WTC11 (cell line): ENCODE measurements around the gene DTX4. TPM values are rescaled to one million over a fixed set of nuclear protein-coding genes. Genes with fewer than 3 reads are reported as not detected.

Experiments used
- ATAC-seq: fragments of 200-7000 bp; cut with Tn5 transposase; 2 replicates; pipeline ENCODE4 v1.10.0; 2021; ENCODE audit warnings: mild to moderate bottlenecking, moderate library complexity
- CTCF ChIA-PET: fragments of 300-600 bp; sonication (Branson Sonifier 250); formaldehyde crosslinking; loops from one replicate; lab custom pipeline; 2021; ENCODE audit warnings: antibody characterized with exemption; lab: Charles Lee
- POLR2A ChIA-PET: fragments of 350-600 bp; sonication (Branson Sonifier 250); formaldehyde crosslinking; loops from one replicate; lab custom pipeline; 2021; ENCODE audit warnings: antibody characterized with exemption; lab: Charles Lee
- DNase-seq: peaks from one replicate; pipeline ENCODE4 v3.0.0; 2021; ENCODE audit warnings: low spot score
- H3K27ac Mint-ChIP-seq: 2 replicates; pipeline ENCODE4 v1.8.0; 2021; ENCODE audit warnings: mixed read lengths
- H3K27me3 Mint-ChIP-seq: 2 replicates; pipeline ENCODE4 v1.8.0; 2021; ENCODE audit warnings: low read depth, mild to moderate bottlenecking, moderate library complexity, mixed read lengths
- H3K36me3 Mint-ChIP-seq: 2 replicates; pipeline ENCODE4 v1.8.0; 2021; ENCODE audit warnings: mixed read lengths
- H3K4me1 Mint-ChIP-seq: 2 replicates; pipeline ENCODE4 v1.8.0; 2022; ENCODE audit warnings: mixed read lengths
- H3K4me3 Mint-ChIP-seq: 2 replicates; pipeline ENCODE4 v1.8.0; 2021; ENCODE audit warnings: mild to moderate bottlenecking, moderate library complexity, mixed read lengths
- H3K9me3 Mint-ChIP-seq: 2 replicates; pipeline ENCODE4 v1.8.0; 2021; ENCODE audit warnings: mixed read lengths
- AR ChIP-seq: fragments of 250-450 bp; sonication (Bioruptor Pico); IDR thresholded peaks from 2 replicates; pipeline ENCODE4 v1.9.0; 2021; ENCODE audit warnings: mild to moderate bottlenecking
- ATF1 ChIP-seq: sonication (generic); formaldehyde crosslinking; IDR thresholded peaks from 2 replicates; pipeline ENCODE4 v1.8.1; 2023; ENCODE audit warnings: mild to moderate bottlenecking, moderate library complexity, missing genetic modification reagents
- CREB1 ChIP-seq: sonication (generic); formaldehyde crosslinking; IDR thresholded peaks from 2 replicates; pipeline ENCODE4 v1.8.0; 2023; ENCODE audit warnings: mild to moderate bottlenecking, missing genetic modification reagents
- ETV6 ChIP-seq: sonication (generic); formaldehyde crosslinking; IDR thresholded peaks from 2 replicates; pipeline ENCODE4 v1.8.1; 2022; ENCODE audit warnings: mild to moderate bottlenecking, missing genetic modification reagents
- FOXJ3 ChIP-seq: sonication (generic); formaldehyde crosslinking; IDR thresholded peaks from 2 replicates; pipeline ENCODE4 v1.9.0; 2021; ENCODE audit warnings: missing genetic modification reagents, mild to moderate bottlenecking, borderline replicate concordance
- FOXP1 ChIP-seq: sonication (generic); formaldehyde crosslinking; IDR thresholded peaks from 2 replicates; pipeline ENCODE4 v1.8.0; 2022; ENCODE audit warnings: missing genetic modification reagents, mild to moderate bottlenecking, moderate library complexity, borderline replicate concordance
- GTF2I ChIP-seq: fragments of 250-450 bp; sonication (Bioruptor Pico); conservative IDR thresholded peaks from 2 replicates; pipeline ENCODE4 v1.4.0; 2021; ENCODE audit warnings: mild to moderate bottlenecking
- IRF2 ChIP-seq: sonication (generic); formaldehyde crosslinking; IDR thresholded peaks from 2 replicates; pipeline ENCODE4 v1.8.0; 2022; ENCODE audit warnings: low read depth, missing genetic modification reagents, borderline replicate concordance
- MAX ChIP-seq: sonication (generic); formaldehyde crosslinking; IDR thresholded peaks from 2 replicates; pipeline ENCODE4 v1.8.0; 2022; ENCODE audit warnings: mild to moderate bottlenecking, missing genetic modification reagents
- MYBL2 ChIP-seq: sonication (generic); formaldehyde crosslinking; IDR thresholded peaks from 2 replicates; pipeline ENCODE4 v1.8.1; 2023; ENCODE audit warnings: mild to moderate bottlenecking, moderate library complexity, missing genetic modification reagents
- NFYB ChIP-seq: sonication (generic); formaldehyde crosslinking; conservative IDR thresholded peaks from 2 replicates; pipeline ENCODE4 v1.8.0; 2022; ENCODE audit warnings: low read depth, missing genetic modification reagents
- SMAD4 ChIP-seq: sonication (generic); formaldehyde crosslinking; IDR thresholded peaks from 2 replicates; pipeline ENCODE4 v1.8.0; 2022; ENCODE audit warnings: mild to moderate bottlenecking, missing genetic modification reagents
- TCF7 ChIP-seq: sonication (generic); formaldehyde crosslinking; IDR thresholded peaks from 2 replicates; pipeline ENCODE4 v1.8.0; 2022; ENCODE audit warnings: mild to moderate bottlenecking, low read depth, missing genetic modification reagents, moderate library complexity
- TEAD4 ChIP-seq: sonication (generic); formaldehyde crosslinking; IDR thresholded peaks from 2 replicates; pipeline ENCODE4 v1.8.0; 2022; ENCODE audit warnings: mild to moderate bottlenecking, missing genetic modification reagents
- ZNF317 ChIP-seq: sonication (generic); formaldehyde crosslinking; IDR thresholded peaks from 2 replicates; pipeline ENCODE4 v1.8.1; 2023; ENCODE audit warnings: low read depth, mild to moderate bottlenecking, moderate library complexity, missing genetic modification reagents, borderline replicate concordance
- ZNF396 ChIP-seq: fragments of 250-450 bp; sonication (Bioruptor Pico); IDR thresholded peaks from 2 replicates; pipeline ENCODE4 v1.8.0; 2021; ENCODE audit warnings: mild to moderate bottlenecking, moderate library complexity, borderline replicate concordance
- ZNF423 ChIP-seq: fragments of 250-450 bp; sonication (Bioruptor Pico); IDR thresholded peaks from 2 replicates; pipeline ENCODE4 v2.1.2; 2022; ENCODE audit warnings: mild to moderate bottlenecking, moderate library complexity
- ZNF532 ChIP-seq: fragments of 250-450 bp; sonication (Bioruptor Pico); IDR thresholded peaks from 2 replicates; pipeline ENCODE4 v1.9.0; 2021; ENCODE audit warnings: mild to moderate bottlenecking, borderline replicate concordance
- ZNF671 ChIP-seq: fragments of 250-450 bp; sonication (Bioruptor Pico); IDR thresholded peaks from 2 replicates; pipeline ENCODE4 v1.8.0; 2021; ENCODE audit warnings: mild to moderate bottlenecking
- ZSCAN18 ChIP-seq: fragments of 250-450 bp; sonication (Bioruptor Pico); IDR thresholded peaks from 2 replicates; pipeline ENCODE4 v2.1.2; 2022; ENCODE audit warnings: mild to moderate bottlenecking, moderate library complexity
- total RNA-seq: library from RNA; stranded (reverse); gene quantifications from 3 replicates; pipeline ENCODE4 v1.2.3, GENCODE V29; 2021
- TF ChIP-seq, protein P1 (sequence below): sonication (generic); formaldehyde crosslinking; IDR thresholded peaks from 2 replicates; pipeline ENCODE4 v1.8.1; 2023; ENCODE audit warnings: mild to moderate bottlenecking, missing genetic modification reagents, borderline replicate concordance

Gene DTX4
- total RNA-seq, 1 experiment from 2014 or later: 15.5 TPM

DNA sequence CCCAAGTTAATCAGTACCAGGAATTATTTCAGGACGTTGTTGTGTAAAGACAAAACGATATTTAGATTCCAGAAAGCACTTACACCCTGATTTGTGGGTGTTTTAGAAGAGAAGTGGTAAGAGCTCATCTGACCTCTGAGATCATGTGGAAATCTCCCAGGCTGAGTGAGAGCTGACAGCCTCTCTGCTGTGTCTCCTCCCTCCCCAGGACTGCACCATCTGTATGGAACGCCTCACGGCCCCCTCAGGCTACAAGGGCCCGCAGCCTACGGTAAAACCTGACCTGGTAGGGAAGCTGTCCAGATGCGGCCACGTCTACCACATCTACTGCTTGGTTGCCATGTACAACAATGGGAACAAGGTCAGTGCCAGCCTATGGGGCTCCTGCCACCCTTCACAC, 20.0 kb downstream of the DTX4 start (continued):
- TF ChIP-seq AR (CRISPR knock-in tag) (no peak), TEAD4 (CRISPR knock-in tag) (no peak), SMAD4 (CRISPR knock-in tag) (no peak)

GRCh38 chr11:59192446-59193020, 20.6 kb downstream of the DTX4 start:
- Mint-ChIP-seq H3K36me3 (peaks cover 67% of the 10 kb centered on the region), H3K27me3 (no peaks in the 10 kb centered on the region), H3K4me3 (no peak overlapping the region), H3K4me1 (no peaks in the 10 kb centered on the region), H3K9me3 (peaks cover 15% of the 10 kb centered on the region), H3K27ac (no peak overlapping the region)
- ChIA-PET CTCF (interaction anchor here (1.0 to 3.7 kb wide), 4 partner anchors 10 to 21 kb away, joined by 4 to 14 read pairs (median 8); partner anchors contain the start of gene DTX4), POLR2A (no interaction called here)
- TF ChIP-seq MYBL2 (no peak), ZNF317 (CRISPR knock-in tag) (no peak), TCF7 (no peak), CREB1 (CRISPR knock-in tag) (no peak), ETV6 (CRISPR knock-in tag) (no peak), FOXJ3 (CRISPR knock-in tag) (no peak), ZSCAN18 (CRISPR knock-in tag) (no peak), ZNF423 (CRISPR knock-in tag) (no peak), IRF2 (CRISPR knock-in tag) (no peak), ZNF396 (CRISPR knock-in tag) (no peak), MAX (CRISPR knock-in tag) (no peak)
- TF ChIP-seq, protein P1, sequence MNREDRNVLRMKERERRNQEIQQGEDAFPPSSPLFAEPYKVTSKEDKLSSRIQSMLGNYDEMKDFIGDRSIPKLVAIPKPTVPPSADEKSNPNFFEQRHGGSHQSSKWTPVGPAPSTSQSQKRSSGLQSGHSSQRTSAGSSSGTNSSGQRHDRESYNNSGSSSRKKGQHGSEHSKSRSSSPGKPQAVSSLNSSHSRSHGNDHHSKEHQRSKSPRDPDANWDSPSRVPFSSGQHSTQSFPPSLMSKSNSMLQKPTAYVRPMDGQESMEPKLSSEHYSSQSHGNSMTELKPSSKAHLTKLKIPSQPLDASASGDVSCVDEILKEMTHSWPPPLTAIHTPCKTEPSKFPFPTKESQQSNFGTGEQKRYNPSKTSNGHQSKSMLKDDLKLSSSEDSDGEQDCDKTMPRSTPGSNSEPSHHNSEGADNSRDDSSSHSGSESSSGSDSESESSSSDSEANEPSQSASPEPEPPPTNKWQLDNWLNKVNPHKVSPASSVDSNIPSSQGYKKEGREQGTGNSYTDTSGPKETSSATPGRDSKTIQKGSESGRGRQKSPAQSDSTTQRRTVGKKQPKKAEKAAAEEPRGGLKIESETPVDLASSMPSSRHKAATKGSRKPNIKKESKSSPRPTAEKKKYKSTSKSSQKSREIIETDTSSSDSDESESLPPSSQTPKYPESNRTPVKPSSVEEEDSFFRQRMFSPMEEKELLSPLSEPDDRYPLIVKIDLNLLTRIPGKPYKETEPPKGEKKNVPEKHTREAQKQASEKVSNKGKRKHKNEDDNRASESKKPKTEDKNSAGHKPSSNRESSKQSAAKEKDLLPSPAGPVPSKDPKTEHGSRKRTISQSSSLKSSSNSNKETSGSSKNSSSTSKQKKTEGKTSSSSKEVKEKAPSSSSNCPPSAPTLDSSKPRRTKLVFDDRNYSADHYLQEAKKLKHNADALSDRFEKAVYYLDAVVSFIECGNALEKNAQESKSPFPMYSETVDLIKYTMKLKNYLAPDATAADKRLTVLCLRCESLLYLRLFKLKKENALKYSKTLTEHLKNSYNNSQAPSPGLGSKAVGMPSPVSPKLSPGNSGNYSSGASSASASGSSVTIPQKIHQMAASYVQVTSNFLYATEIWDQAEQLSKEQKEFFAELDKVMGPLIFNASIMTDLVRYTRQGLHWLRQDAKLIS (CRISPR knock-in tag): no peak
- ATAC-seq (no peak), DNase-seq (no peak)

DNA sequence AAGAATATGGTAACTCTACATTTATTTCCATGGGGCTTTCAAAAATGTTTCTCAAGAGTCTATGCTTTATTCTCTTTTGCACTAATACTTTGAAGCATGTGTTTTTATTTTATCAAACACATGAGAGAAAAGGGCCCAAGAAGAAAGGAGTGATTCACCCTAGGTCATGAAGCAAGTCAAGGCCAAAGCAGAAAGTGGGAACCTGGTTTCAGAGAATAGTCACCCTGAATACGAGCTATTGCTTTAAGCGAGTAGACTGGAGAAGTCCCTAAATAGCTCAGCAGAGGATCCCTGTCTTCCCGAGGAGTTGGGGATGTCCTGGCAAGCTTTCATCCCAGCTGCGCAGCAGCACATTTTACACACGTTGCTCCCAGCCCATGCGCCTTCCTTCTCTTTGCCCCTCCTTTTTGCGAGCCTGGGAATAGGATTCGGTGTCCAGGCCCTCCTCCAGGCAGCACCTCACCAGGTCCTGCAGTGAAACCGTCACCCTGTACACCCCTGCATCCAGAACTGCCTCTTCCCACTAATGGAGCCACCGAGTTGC, 21.7 kb downstream of the DTX4 start:
- POLR2A ChIA-PET: no interaction called here
- Mint-ChIP-seq H3K9me3 (peaks cover 15% of the 10 kb centered on the region), H3K27ac (no peak overlapping the region), H3K36me3 (peaks cover 70% of the 10 kb centered on the region), H3K4me1 (no peaks in the 10 kb centered on the region), H3K27me3 (no peaks in the 10 kb centered on the region), H3K4me3 (no peak overlapping the region)
- CTCF ChIA-PET: interaction anchor here (0.7 to 3.7 kb wide), 6 partner anchors 8 to 22 kb away, joined by 3 to 14 read pairs (median 6); partner anchors contain the start of gene DTX4
- DNase-seq (no peak), ATAC-seq (no peak)
- TF ChIP-seq ZNF671 (CRISPR knock-in tag) (no peak), ZNF532 (no peak), ATF1 (no peak), GTF2I (no peak), IRF2 (CRISPR knock-in tag) (no peak), NFYB (CRISPR knock-in tag) (no peak), FOXP1 (CRISPR knock-in tag) (no peak)
